ENCODE results near the gene CPNE5. TPM values are rescaled to one million over a fixed set of nuclear protein-coding genes. Genes with fewer than 3 reads are reported as not detected.
A peak's percentile ranks its signal among the peaks of the same experiment; 100 is the strongest.

CPNE5 gene
- total and polyA plus RNA-seq, 8 donors: 1.2 to 15.9 (median 2.4) TPM; not detected in 1

- no peak for DNase-seq
- 71 to 94% (median 80%) methylated on average over 6 of the region's 6 CpGs for WGBS, 5 donors
- intact Hi-C loops (cut with DNase I; ENCODE audit: low total_unique reads): loop anchor here (10.0 kb wide), 1 partner anchor 128 kb away; no protein-coding TSS in a partner anchor
- Histone ChIP-seq H3K27me3 (no peaks in the 10 kb centered on the region), H3K36me3 (no peaks in the 10 kb centered on the region), H3K4me1 (peaks cover 0 to 53% (median 22%) of the 10 kb centered on the region in 4 donors), H3K27ac (peak overlapping the region in 3 of 5 donors; percentile 25 to 62 (median 60)), H3K9me3 (peaks cover 0 to 24% (median 16%) of the 10 kb centered on the region in 4 donors), H3K4me3 (no peak overlapping the region)
- TF ChIP-seq CTCF (IDR thresholded peaks at IDR 0.05) (no peak), POLR2A (IDR thresholded peaks at IDR 0.05) (no peak), POLR2AphosphoS5 (IDR thresholded peaks at IDR 0.05) (no peak), EP300 (IDR thresholded peaks at IDR 0.05) (no peak)
These were observed 86.2 kb downstream of the CPNE5 start for GRCh38 chr6:36752886-36753506.

- peaks cover 0 to 47% (median 21%) of the 10 kb centered on the region in 4 donors for H3K4me1 ChIP-seq
- no peaks in the 10 kb centered on the region for H3K27me3 ChIP-seq
- intact Hi-C loops (cut with DNase I; ENCODE audit: low total_unique reads): loop anchor here (10.0 kb wide), 1 partner anchor 128 kb away; no protein-coding TSS in a partner anchor
- no peaks in the 10 kb centered on the region for H3K36me3 ChIP-seq
- peak in 1 of 2 donors; percentile 54 for DNase-seq
- peak overlapping the region in 3 of 5 donors; percentile 25 to 62 (median 60) for H3K27ac ChIP-seq
- H3K9me3 ChIP-seq: peaks cover 0 to 24% (median 16%) of the 10 kb centered on the region in 4 donors
- TF ChIP-seq POLR2A (IDR thresholded peaks at IDR 0.05) (no peak), CTCF (IDR thresholded peaks at IDR 0.05) (no peak), EP300 (IDR thresholded peaks at IDR 0.05) (no peak), POLR2AphosphoS5 (IDR thresholded peaks at IDR 0.05) (no peak)
- H3K4me3 ChIP-seq: no peak overlapping the region
- WGBS, 5 donors: 52 to 87% (median 59%) methylated on average over 6 of the region's 6 CpGs
These were observed 86.9 kb downstream of the CPNE5 start for GRCh38 chr6:36752187-36752885.

GRCh38 chr6:36751833-36752186 lies 87.4 kb downstream of the CPNE5 start:
- no peak for DNase-seq
- H3K36me3 ChIP-seq: no peaks in the 10 kb centered on the region
- H3K4me3 ChIP-seq: no peak overlapping the region
- peaks cover 0 to 24% (median 16%) of the 10 kb centered on the region in 4 donors for H3K9me3 ChIP-seq
- TF ChIP-seq CTCF (IDR thresholded peaks at IDR 0.05) (no peak), POLR2A (IDR thresholded peaks at IDR 0.05) (no peak), EP300 (IDR thresholded peaks at IDR 0.05) (no peak), POLR2AphosphoS5 (IDR thresholded peaks at IDR 0.05) (no peak)
- H3K4me1 ChIP-seq: peaks cover 0 to 42% (median 19%) of the 10 kb centered on the region in 4 donors
- WGBS, 5 donors: 6 to 94% (median 36%) methylated on average over 1 of the region's 1 CpG
- H3K27ac ChIP-seq: peak overlapping the region in 3 of 5 donors; percentile 25 to 62 (median 60)
- no peaks in the 10 kb centered on the region for H3K27me3 ChIP-seq
- intact Hi-C loops (cut with DNase I; ENCODE audit: low total_unique reads): loop anchor here (10.0 kb wide), 1 partner anchor 127 kb away; no protein-coding TSS in a partner anchor

- 92 to 98% (median 95%) methylated on average over 3 of the region's 3 CpGs for WGBS, 5 donors
- intact Hi-C loops (cut with DNase I; ENCODE audit: low total_unique reads): loop anchor here (10.0 kb wide), 1 partner anchor 126 kb away; no protein-coding TSS in a partner anchor
- Histone ChIP-seq H3K4me3 (no peak overlapping the region), H3K9me3 (peaks cover 0 to 24% (median 16%) of the 10 kb centered on the region in 4 donors), H3K27me3 (no peaks in the 10 kb centered on the region), H3K27ac (no peak overlapping the region), H3K36me3 (no peaks in the 10 kb centered on the region), H3K4me1 (peaks cover 0 to 34% (median 14%) of the 10 kb centered on the region in 4 donors)
- no peak for DNase-seq
- TF ChIP-seq POLR2AphosphoS5 (IDR thresholded peaks at IDR 0.05): no peak
- TF ChIP-seq EP300 (IDR thresholded peaks at IDR 0.05): no peak
These were observed 88.2 kb downstream of the CPNE5 start for GRCh38 chr6:36751091-36751490.

All from stomach (tissue), 9 donors.